GM19324 (cell line): ENCODE results near the gene LAD1.
A peak's percentile ranks its signal among the peaks of the same experiment; 100 is the strongest.

Experiments used
- ATAC-seq: cut with Tn5 transposase; IDR thresholded peaks from one replicate; pipeline ENCODE4 v1.9.1; 2021; ENCODE audit warnings: mild to moderate bottlenecking, moderate library complexity; ENCODE audit not compliant: unreplicated experiment, low FRiP score

LAD1 gene

GRCh38 chr1:201419746-201420607, 20.9 kb upstream of the LAD1 start:
- no peak for ATAC-seq

- no peak for ATAC-seq
These were observed 20.1 kb upstream of the LAD1 start for GRCh38 chr1:201419256-201419655.

- no peak for ATAC-seq
These were observed 19.3 kb upstream of the LAD1 start for GRCh38 chr1:201418461-201418860.

GRCh38 chr1:201414051-201414738, 15.1 kb upstream of the LAD1 start:
- ATAC-seq = no peak

DNA sequence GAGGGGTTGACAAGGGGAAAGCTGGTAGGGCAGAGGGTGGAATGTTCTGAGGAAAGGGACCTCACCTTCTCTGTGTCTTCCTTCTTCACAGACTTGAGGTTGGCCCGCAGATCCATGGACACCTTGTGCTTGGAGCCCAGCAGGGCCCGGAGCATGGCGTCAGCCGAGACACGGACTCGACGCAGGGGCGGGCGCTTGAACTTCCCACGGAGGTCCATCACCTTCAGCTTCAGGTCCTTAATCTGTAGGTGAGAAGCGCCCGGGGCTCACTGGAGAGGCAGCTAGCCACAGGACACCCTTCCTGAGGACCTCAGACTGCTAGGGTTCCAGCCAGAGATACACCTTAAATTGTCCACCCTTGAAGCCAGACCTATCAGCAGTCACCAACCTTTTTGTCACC, 12.2 kb upstream of the LAD1 start:
- ATAC-seq = no peak

GRCh38 chr1:201409440-201409839, 10.3 kb upstream of the LAD1 start:
- no peak for ATAC-seq

DNA sequence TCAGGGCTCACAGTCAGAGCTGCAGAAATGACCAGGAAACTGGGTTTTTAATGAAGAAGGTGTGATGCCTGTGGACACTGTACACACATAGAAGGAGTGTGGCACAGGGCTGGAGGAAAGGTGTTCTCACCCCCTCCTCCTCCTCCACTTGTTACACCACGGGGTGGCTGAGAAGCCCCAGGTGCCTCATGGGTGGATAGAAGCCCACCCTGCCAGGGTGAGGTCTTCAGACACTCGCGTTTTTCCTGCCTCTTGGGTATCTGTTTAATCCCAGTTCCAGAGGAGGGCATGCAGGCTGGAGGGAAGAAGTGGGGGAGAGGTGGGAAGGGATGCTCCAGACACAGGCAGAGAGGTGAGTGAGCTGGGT, 9.7 kb upstream of the LAD1 start:
- ATAC-seq = no peak

GRCh38 chr1:201408176-201408833, 9.2 kb upstream of the LAD1 start:
- no peak for ATAC-seq

DNA sequence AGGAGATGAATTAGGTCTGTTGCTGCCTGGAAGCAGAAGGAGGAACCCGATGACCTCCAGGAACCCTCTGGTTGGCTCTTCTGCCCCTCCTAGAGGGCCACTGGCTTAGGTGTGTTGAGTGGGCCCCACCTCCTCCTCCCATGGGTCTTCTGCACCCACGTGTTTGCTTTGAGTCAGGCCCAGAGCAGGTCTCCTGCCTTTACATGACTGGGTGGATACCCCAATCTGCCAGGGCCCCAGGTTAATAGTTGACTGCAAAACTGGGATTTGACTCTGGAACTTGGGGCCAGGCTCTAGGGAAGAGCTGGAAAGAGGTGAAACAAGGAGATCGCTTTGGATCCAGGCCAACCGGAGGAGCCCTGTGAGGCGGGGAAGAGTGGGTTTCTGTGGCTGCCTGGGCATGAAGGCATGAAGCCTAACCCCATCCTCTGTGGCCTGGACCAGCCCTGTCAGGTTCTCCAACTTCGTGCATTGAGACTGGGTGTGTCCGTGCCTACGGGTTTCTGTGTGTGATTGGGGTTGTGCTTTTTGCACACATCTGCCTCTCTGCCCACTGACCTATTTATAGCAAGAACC, 7.8 kb upstream of the LAD1 start:
- ATAC-seq = no peak

- peak; percentile 51 for ATAC-seq
These were observed 6.3 kb upstream of the LAD1 start for GRCh38 chr1:201405484-201405831.

DNA sequence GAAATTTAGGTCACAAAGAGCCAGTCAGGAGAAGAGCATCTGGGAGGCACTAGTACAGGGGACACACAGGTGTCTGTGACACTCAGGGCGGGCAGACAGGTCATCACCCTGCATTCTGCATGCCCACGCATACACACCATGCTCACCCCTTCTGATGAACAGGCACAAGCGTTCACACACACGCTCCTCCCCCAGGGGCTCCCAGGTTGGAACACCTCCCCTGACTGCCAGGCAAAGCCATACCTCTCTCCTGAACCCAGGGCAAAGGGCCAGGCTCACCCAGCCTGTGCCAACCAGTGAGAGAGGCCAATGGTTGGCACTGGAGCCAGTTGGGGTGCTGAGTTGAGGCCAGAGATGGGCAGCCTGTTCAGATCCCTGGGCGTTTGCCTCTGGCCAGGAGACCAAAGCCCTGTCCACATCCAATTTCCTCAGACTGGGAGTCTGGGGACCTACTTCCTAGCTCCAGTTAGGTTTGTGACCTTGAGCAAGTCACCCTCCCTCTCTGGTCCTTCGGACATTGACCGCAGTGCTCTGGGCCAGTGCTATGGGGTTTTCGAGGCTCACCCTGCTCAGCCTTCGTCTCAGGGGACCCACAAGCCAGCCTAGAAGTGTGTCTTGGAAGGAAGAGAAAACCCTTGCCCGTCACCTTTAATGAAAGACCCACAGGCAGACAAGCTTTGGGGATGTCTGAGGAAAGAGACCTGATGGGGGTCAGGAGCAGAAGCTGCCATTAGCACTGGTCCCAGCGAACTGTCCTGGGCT, 5.8 kb upstream of the LAD1 start:
- ATAC-seq = peak; percentile 12

GRCh38 chr1:201404055-201404454, 4.9 kb upstream of the LAD1 start:
- no peak for ATAC-seq

- no peak for ATAC-seq
These were observed 4.2 kb upstream of the LAD1 start for GRCh38 chr1:201403359-201403758.

- ATAC-seq = no peak
These were observed 2.6 kb upstream of the LAD1 start for GRCh38 chr1:201401700-201402099.

- no peak for ATAC-seq
These were observed 1.7 kb upstream of the LAD1 start for GRCh38 chr1:201400852-201401230.

- no peak for ATAC-seq
These were observed 1.2 kb upstream of the LAD1 start for GRCh38 chr1:201400212-201400851.

DNA sequence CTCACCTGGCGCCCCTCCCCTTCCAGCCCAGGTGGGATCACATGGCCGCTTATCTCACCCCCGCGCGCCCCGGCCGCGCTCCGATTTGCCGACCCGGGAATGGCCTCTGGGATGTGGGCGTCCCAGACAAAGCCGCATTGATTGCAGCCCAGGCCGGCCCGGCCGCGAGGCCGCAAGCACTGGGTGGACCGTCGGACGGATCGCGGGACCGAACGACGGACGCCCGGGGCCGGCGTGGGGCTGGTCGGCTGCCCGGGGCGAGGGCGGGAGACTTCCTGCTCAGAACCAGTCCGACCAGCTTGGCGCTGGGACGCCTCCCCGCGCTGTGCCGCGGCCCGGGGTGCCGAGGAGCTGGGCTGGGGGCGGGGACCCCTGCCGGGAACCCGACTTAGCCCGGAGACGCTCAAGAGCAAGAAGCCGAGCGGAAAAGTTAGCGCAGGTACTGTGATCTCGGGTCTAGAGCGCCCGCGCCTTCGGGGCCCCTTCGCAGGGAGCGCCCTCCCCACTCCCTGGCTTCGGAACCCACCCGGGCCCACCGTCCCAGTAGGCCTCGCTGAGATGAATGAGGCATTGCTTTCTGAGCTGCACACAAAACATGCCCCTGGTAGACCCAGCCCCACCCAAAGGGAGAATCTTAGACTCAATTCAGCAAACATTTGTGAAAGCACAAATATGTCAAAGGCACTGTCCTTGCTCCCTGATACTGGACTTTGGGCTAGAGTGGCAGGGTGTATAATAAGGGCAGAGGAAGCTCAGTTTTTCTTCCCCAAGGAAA, 415 bp upstream of the LAD1 start:
- no peak for ATAC-seq

GRCh38 chr1:201397675-201398074, 1.4 kb downstream of the LAD1 start:
- ATAC-seq = no peak

DNA sequence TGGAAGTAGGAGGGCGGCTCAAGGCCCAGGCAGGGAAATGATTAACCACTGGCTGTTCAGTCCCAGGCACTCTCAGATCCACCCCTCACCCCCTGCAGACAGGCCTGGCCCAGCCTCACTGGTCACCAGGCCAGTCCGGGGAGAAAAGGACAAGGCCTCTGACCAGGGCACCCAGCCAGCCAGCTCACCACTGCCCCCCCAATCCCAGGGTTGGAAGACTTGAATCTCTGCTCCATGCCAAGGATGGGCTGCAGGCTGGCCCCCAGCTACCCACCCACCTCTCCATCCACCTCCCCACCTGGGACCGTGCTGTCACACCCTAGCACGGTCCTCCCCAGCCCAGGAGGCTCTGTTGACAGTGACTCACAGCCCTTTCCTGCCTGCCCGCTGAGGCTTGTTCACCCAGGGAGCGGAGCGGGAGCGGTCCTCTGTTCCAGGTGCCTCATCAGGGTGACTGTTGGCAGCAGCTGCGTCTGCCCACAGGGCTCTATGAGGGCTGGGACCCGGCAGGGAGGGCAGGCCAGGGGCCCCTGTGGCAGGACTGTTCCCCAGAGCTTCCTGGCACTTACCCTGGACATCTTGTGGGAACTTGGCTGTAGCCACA, 2.2 kb downstream of the LAD1 start:
- ATAC-seq = no peak
